Breast epithelium (tissue), 3 donors: ENCODE data around the gene CTXN1.

Experiments
- CTCF ChIP-seq, 3 donors: fragments of 450-650 bp; IDR thresholded peaks; one replicate each; pipeline ENCODE4 v1.5.1; 2016 to 2017; ENCODE audit warnings: antibody characterized with exemption in 3 of 3, mild to moderate bottlenecking in 3 of 3, moderate library complexity in 3 of 3
- POLR2A ChIP-seq: fragments of 450-650 bp; IDR thresholded peaks from one replicate; pipeline ENCODE4 v1.6.1; 2016; ENCODE audit warnings: antibody characterized with exemption, mild to moderate bottlenecking, moderate library complexity

DNA sequence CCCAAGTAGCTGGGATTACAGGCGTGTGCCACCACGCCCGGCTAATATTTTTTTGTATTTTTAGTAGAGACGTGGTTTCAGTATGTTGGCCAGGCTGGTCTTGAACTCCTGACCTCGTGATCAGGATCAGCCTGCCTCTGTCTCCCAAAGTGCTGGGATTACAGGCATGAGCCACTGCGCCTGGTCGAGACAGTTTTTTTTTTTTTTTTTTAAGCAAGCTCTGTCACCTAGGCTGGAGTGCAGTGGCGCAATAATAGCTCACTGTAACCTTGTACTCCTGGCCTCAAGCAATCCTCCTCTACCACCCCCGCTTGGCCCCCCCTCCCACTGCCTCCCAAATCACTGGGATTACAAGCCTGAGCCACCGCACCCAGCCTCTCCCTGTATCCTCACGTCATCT is 28.6 kb downstream of the CTXN1 start:
- TF ChIP-seq POLR2A = no peak
- no peak for TF ChIP-seq CTCF (IDR thresholded peaks at IDR 0.05)
